ENCODE data around the gene RERE. TPM values are rescaled to one million over a fixed set of nuclear protein-coding genes. Genes with fewer than 3 reads are reported as not detected.

Gene RERE
- polyA plus RNA-seq, 1 of the 3 experiments (the other 2 are of a cell fraction): 8.1 TPM

DNA sequence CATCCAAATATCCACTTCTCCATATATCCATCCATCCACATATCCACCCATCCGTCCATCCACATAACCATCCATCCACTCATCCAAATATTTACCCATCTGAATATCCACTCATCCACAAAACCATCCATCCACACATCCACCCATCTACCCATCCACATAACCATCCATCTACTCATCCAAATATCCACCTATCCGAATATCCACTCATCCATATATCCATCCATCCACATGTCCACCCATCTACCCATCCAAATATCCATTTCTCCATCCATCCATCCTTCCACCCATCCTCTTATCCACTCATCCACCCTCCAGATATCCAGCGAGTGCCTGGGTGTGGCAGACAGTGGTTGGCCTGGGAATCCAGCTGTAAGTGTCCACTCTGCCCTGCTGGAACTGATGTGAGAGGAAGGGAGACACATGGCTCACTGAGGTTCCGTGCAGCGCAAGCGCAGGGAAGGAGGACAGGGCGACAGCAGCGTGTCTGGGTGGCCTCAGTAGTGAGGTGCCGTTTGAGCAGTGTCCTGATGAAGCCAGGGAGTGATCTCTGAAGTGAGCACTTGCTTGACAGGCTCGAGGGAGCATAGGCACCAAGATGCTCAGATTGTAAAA, 472.4 kb downstream of the RERE start:
- H3K27me3 ChIP-seq (ENCODE audit: insufficient read depth): no peaks in the 10 kb centered on the region
- TF ChIP-seq ELF1 (IDR thresholded peaks at IDR 0.05): no peak
- no peak for TF ChIP-seq RCOR1 (IDR thresholded peaks at IDR 0.05; ENCODE audit: low read length)
- TF ChIP-seq GABPA (IDR thresholded peaks at IDR 0.05; ENCODE audit: low read depth): no peak
- no peak for TF ChIP-seq FOXM1 (IDR thresholded peaks at IDR 0.05; ENCODE audit: low read depth)
- no peak for TF ChIP-seq GATA2 (CRISPR knock-in tag; IDR thresholded peaks at IDR 0.05)
- TF ChIP-seq, protein P1, sequence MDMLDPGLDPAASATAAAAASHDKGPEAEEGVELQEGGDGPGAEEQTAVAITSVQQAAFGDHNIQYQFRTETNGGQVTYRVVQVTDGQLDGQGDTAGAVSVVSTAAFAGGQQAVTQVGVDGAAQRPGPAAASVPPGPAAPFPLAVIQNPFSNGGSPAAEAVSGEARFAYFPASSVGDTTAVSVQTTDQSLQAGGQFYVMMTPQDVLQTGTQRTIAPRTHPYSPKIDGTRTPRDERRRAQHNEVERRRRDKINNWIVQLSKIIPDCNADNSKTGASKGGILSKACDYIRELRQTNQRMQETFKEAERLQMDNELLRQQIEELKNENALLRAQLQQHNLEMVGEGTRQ (IDR thresholded peaks at IDR 0.05; ENCODE audit: borderline replicate concordance, low read depth, low read length): no peak
- TF ChIP-seq, protein P2, sequence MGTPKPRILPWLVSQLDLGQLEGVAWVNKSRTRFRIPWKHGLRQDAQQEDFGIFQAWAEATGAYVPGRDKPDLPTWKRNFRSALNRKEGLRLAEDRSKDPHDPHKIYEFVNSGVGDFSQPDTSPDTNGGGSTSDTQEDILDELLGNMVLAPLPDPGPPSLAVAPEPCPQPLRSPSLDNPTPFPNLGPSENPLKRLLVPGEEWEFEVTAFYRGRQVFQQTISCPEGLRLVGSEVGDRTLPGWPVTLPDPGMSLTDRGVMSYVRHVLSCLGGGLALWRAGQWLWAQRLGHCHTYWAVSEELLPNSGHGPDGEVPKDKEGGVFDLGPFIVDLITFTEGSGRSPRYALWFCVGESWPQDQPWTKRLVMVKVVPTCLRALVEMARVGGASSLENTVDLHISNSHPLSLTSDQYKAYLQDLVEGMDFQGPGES (IDR thresholded peaks at IDR 0.05; ENCODE audit: low read depth, low read length): no peak
- TF ChIP-seq EP300 (IDR thresholded peaks at IDR 0.05; ENCODE audit: borderline replicate concordance in 1 of 2, low read depth in 1 of 2, low read length in 1 of 2): no peak
- no peak for TF ChIP-seq EZH2phosphoT487 (IDR thresholded peaks at IDR 0.05; ENCODE audit: borderline replicate concordance, low read depth)
- no peak for TF ChIP-seq JUND (IDR thresholded peaks at IDR 0.05)
- no peak for TF ChIP-seq CHD2 (IDR thresholded peaks at IDR 0.05; ENCODE audit: low read length, partially characterized antibody)
- no peak for TF ChIP-seq MEF2A (IDR thresholded peaks at IDR 0.05; ENCODE audit: borderline replicate concordance, low read depth)
- TF ChIP-seq, protein P3, sequence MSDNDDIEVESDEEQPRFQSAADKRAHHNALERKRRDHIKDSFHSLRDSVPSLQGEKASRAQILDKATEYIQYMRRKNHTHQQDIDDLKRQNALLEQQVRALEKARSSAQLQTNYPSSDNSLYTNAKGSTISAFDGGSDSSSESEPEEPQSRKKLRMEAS (IDR thresholded peaks at IDR 0.05; ENCODE audit: low read depth): no peak
- TF ChIP-seq RFX5 (IDR thresholded peaks at IDR 0.05; ENCODE audit: low read length): no peak
- no peak for TF ChIP-seq NFIC (IDR thresholded peaks at IDR 0.05; ENCODE audit: borderline replicate concordance)
- no peak for TF ChIP-seq TCF12 (IDR thresholded peaks at IDR 0.05)
- no peak for TF ChIP-seq TEAD4 (IDR thresholded peaks at IDR 0.05; ENCODE audit: borderline replicate concordance, insufficient read depth)
- H3K4me3 ChIP-seq (ENCODE audit: low read depth in 2 of 2, low read length in 1 of 2): no peak overlapping the region
- no peaks in the 10 kb centered on the region for H3K9me3 ChIP-seq
- no peak overlapping the region for H3K4me2 ChIP-seq
- no peaks in the 10 kb centered on the region for H3K79me2 ChIP-seq (ENCODE audit: insufficient read depth)
- H4K20me1 ChIP-seq (ENCODE audit: insufficient read depth): no peaks in the 10 kb centered on the region
- DNase-seq: no peak
- 96% methylated on average over 10 of the region's 10 CpGs for WGBS (ENCODE audit: low lambda C conversion rate)
- POLR2A ChIA-PET: no interaction called here
- H3K4me1 ChIP-seq (ENCODE audit: control insufficient read depth in 1 of 2, insufficient read depth in 2 of 2, low read depth in 1 of 2, low read length in 1 of 2): peaks cover 5 to 6% of the 10 kb centered on the region in 2 experiments; a peak in 2 of 4 replicates
- no peaks in the 10 kb centered on the region for H3F3A ChIP-seq (replicated peaks; ENCODE audit: insufficient read depth)
- H3K36me3 ChIP-seq (replicated peaks in 1 of 2; ENCODE audit: control insufficient read depth in 1 of 2, insufficient read depth in 2 of 2, low read length in 1 of 2): no peaks in the 10 kb centered on the region
- CTCF ChIA-PET: interaction anchor here (1.1 to 2.1 kb wide), 2 partner anchors 330 to 370 kb away, joined by 4 to 5 read pairs; no protein-coding TSS in a partner anchor
- H3K9ac ChIP-seq: no peak overlapping the region
- H3K9me2 ChIP-seq: no peaks in the 10 kb centered on the region
- H3K27ac ChIP-seq (ENCODE audit: low read depth in 2 of 2, low read length in 1 of 2): no peak overlapping the region
- no peak overlapping the region for H2AFZ ChIP-seq (ENCODE audit: low read depth)

Data from SK-N-SH (cell line).